Myocyte (in vitro differentiated cells): Measurements from ENCODE around the gene PLEKHG2. TPM values are rescaled to one million over a fixed set of nuclear protein-coding genes. Genes with fewer than 3 reads are reported as not detected.

Experiments
- DNase-seq: peaks from one replicate; pipeline ENCODE4 v3.0.0-alpha.2; 2012; ENCODE audit warnings: low read depth
- microRNA-seq: library from miRNA; unstranded; fragments of <30 nt; microRNA quantifications from one replicate; pipeline ENCODE4, GENCODE V29; 2016
- total RNA-seq: library from RNA; depleted of rRNA; stranded (reverse); fragments of >200 nt; gene quantifications from 2 replicates; pipeline ENCODE4 v1.2.3, GENCODE V29; 2014

The PLEKHG2 gene
- total RNA-seq, 1 donor from 2014 or later, result 14.3 TPM

DNA sequence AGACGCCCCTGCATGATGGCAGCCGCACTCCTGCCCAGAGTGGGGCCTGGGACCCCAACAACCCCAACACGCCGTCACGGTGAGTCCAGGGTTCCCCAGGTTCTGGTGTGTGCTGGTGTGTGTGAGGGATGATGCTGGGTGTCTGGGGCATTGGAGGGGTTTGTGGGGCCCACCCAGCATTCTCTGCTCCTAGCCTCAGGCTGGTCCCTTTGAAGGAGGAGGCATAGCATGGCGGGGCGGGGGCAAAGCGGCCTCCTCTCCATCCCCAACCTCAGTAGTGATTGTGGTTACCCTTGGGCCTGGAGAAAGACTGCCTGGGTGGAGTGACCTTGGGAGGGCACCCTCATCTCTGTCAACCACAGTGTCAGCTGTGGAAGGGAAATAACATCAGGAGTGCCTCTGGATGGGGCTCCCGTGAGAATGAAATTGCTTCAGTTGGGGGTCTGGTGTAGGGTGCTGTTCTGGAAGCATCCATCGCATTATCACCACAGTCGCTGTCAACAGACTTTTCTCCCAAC, 61.0 kb downstream of the PLEKHG2 start:
- DNase-seq, result peak; percentile 79

DNA sequence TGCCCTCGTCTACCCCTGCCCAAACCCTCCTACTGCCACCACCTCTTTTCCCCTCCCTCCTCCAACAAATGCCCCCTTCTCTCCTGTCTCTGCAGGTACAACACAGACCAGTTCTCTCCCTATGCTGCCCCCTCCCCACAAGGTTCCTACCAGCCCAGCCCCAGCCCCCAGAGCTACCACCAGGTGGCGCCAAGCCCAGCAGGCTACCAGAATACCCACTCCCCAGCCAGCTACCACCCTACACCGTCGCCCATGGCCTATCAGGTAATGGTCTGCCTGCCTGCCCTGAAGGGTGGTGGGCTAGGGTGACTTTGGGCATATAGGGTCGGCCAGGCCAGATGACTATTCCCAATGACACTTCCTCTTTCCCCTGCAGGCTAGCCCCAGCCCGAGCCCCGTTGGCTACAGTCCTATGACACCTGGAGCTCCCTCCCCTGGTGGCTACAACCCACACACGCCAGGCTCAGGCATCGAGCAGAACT, 61.7 kb downstream of the PLEKHG2 start:
- peak; percentile 44 for DNase-seq

DNA sequence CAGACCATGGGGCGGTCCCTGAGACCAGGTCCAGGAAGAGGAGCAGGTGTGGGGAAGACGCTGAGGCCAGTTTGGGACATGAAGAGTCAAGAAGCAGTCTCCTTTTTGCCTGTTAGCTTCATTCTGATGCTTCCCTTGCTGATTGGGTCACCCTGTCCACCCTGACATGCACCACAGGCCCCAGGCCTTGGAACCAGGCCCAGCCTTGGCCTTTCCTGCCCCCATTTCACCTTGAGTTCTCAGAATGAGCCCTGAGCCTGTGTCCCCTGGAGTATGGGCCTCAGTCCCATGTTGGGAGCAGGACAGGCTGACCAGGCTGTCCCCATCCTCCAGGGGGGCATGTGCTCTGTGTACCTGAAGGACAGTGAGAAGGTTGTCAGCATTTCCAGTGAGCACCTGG, 63.3 kb downstream of the PLEKHG2 start:
- no peak for DNase-seq

Small RNA genes lying within 50 kb of the gene (microRNA-seq; reads per million reads assigned to microRNA genes)
- gene MIR4530, result not detected

Other genes starting within 250 kb of the PLEKHG2 start
- not detected in 2 replicates for gene NCCRP1, start 215.7 kb upstream of the PLEKHG2 start, total RNA-seq
- gene SYCN, start 208.4 kb upstream of the PLEKHG2 start, total RNA-seq, result not detected in 2 replicates
- not detected in 2 replicates for gene IFNL3, start 167.7 kb upstream of the PLEKHG2 start, total RNA-seq
- not detected in 2 replicates for gene IFNL4, start 163.8 kb upstream of the PLEKHG2 start, total RNA-seq
- gene IFNL2, start 144.3 kb upstream of the PLEKHG2 start, total RNA-seq, result not detected in 2 replicates
- gene IFNL1, start 116.3 kb upstream of the PLEKHG2 start, total RNA-seq, result not detected in 2 replicates
- gene LRFN1, start 91.8 kb upstream of the PLEKHG2 start, total RNA-seq, result 0.05 and 0.13 TPM in 2 replicates
- gene GMFG, start 76.6 kb upstream of the PLEKHG2 start, total RNA-seq, result not detected in 2 replicates
- gene SAMD4B, start 70.2 kb upstream of the PLEKHG2 start, total RNA-seq, result 110 and 138 TPM in 2 replicates
- gene PAF1, start 21.6 kb upstream of the PLEKHG2 start, total RNA-seq, result 37.0 and 39.1 TPM in 2 replicates
- 28.1 and 29.3 TPM in 2 replicates for gene MED29, start 21.3 kb upstream of the PLEKHG2 start, total RNA-seq
- 6.8 and 7.3 TPM in 2 replicates for gene ZFP36, start 5.8 kb upstream of the PLEKHG2 start, total RNA-seq
- 129 and 130 TPM in 2 replicates for gene RPS16, start 23.3 kb downstream of the PLEKHG2 start, total RNA-seq
- gene SUPT5H, start 32.9 kb downstream of the PLEKHG2 start, total RNA-seq, result 107 and 124 TPM in 2 replicates
- gene TIMM50, start 68.2 kb downstream of the PLEKHG2 start, total RNA-seq, result 65.1 and 71.1 TPM in 2 replicates
- gene DLL3, start 86.3 kb downstream of the PLEKHG2 start, total RNA-seq, result 0.42 and 0.51 TPM in 2 replicates
- not detected in 2 replicates for gene SELENOV, start 102.5 kb downstream of the PLEKHG2 start, total RNA-seq
- 2.9 and 3.3 TPM in 2 replicates for gene EID2B, start 120.2 kb downstream of the PLEKHG2 start, total RNA-seq
- 12.9 and 16.4 TPM in 2 replicates for gene EID2, start 127.5 kb downstream of the PLEKHG2 start, total RNA-seq
- not detected in 2 replicates for gene LGALS13, start 189.9 kb downstream of the PLEKHG2 start, total RNA-seq
- gene LGALS16, start 243.2 kb downstream of the PLEKHG2 start, total RNA-seq, result not detected in 2 replicates